ENCODE results near the gene ASMT.

- TF ChIP-seq CTCF (IDR thresholded peaks at IDR 0.05) = no peak
- TF ChIP-seq POLR2A (IDR thresholded peaks at IDR 0.05) = no peak
- TF ChIP-seq EP300 (IDR thresholded peaks at IDR 0.05) = no peak
These were observed 5.5 kb upstream of the ASMT start for GRCh38 chrX:1609311-1609710.

Measured in tibial nerve (tissue), 4 donors.